B cell (primary cell): ENCODE measurements around the gene ADAMTS13. TPM values are rescaled to one million over a fixed set of nuclear protein-coding genes. Genes with fewer than 3 reads are reported as not detected.

Source experiments
- ATAC-seq: fragments of 200-7000 bp; cut with Tn5 transposase; one replicate; pipeline ENCODE4 v1.10.0; 2021; ENCODE audit warnings: low read depth, mild to moderate bottlenecking, moderate number of reproducible peaks, moderate library complexity
- CTCF ChIA-PET: fragments of 350-600 bp; sonication (Branson Sonifier 250); formaldehyde crosslinking; loops from one replicate; lab custom pipeline; 2021; ENCODE audit warnings: antibody characterized with exemption, inconsistent platforms; lab: Charles Lee
- POLR2A ChIA-PET: fragments of 350-600 bp; sonication (Branson Sonifier 250); formaldehyde crosslinking; loops from one replicate; lab custom pipeline; 2021; ENCODE audit warnings: antibody characterized with exemption; lab: Charles Lee
- DNase-seq: peaks from one replicate; pipeline ENCODE4 v3.0.0; 2013
- H2AFZ ChIP-seq: 2 replicates; pipeline ENCODE4 v1.6.1; 2012; ENCODE audit warnings: mild to moderate bottlenecking, low read depth, low read length; ENCODE audit not compliant: insufficient read depth, poor library complexity, severe bottlenecking
- H3K27ac ChIP-seq, 2 donors: 1 replicate in 1 of 2; 2 replicates in 1 of 2; pipeline ENCODE4 v1.5.1; 2012 to 2013; ENCODE audit warnings: low read length in 2 of 2, mild to moderate bottlenecking in 2 of 2, moderate library complexity in 1 of 2
- H3K27me3 ChIP-seq, 4 experiments: fragments of 200-600 bp in 1 of 4; sonication (generic) in 1 of 4; replicated peaks in 1 of 4; 1 replicate in 2 of 4; 2 replicates in 2 of 4; pipeline versions ENCODE4 v1.6.1 to v1.7.0; 2013 to 2016; ENCODE audit warnings: low read length in 3 of 4, mild to moderate bottlenecking in 2 of 4, mixed read lengths in 1 of 4, moderate library complexity in 1 of 4; ENCODE audit not compliant: insufficient read depth in 4 of 4, control insufficient read depth in 3 of 4; ENCODE audit errors: control extremely low read depth in 1 of 4
- H3K36me3 ChIP-seq, 2 experiments: replicated peaks in 1 of 2; 1 replicate in 1 of 2; 2 replicates in 1 of 2; pipeline versions ENCODE4 v1.6.1 to v1.7.1; 2013; ENCODE audit warnings: low read length in 1 of 2; ENCODE audit not compliant: insufficient read depth in 2 of 2, control insufficient read depth in 1 of 2; ENCODE audit errors: control extremely low read depth in 1 of 2, extremely low read depth in 1 of 2
- H3K4me1 ChIP-seq, 2 donors: fragments of 200-600 bp in 1 of 2; sonication (generic) in 1 of 2; 1 replicate in 1 of 2; 2 replicates in 1 of 2; pipeline versions ENCODE4 v1.5.1 to v1.6.1; 2013 to 2017; ENCODE audit warnings: low read length in 2 of 2; ENCODE audit not compliant: control insufficient read depth in 2 of 2, insufficient read depth in 2 of 2
- H3K4me2 ChIP-seq: replicated peaks from 2 replicates; pipeline ENCODE3; 2012; ENCODE audit warnings: mild to moderate bottlenecking, low read depth, low read length; ENCODE audit not compliant: poor library complexity, severe bottlenecking
- H3K4me3 ChIP-seq, 5 experiments: fragments of 200-600 bp in 1 of 5; sonication (generic) in 1 of 5; 1 replicate in 3 of 5; 2 replicates in 2 of 5; pipeline versions ENCODE4 v1.5.1 to v1.7.0; 2011 to 2016; ENCODE audit warnings: low read length in 4 of 5, mild to moderate bottlenecking in 4 of 5, low read depth in 2 of 5, control low read depth in 1 of 5, moderate library complexity in 1 of 5; ENCODE audit not compliant: insufficient read depth in 1 of 5; ENCODE audit errors: control extremely low read depth in 1 of 5, extremely low read depth in 1 of 5
- H3K79me2 ChIP-seq: fragments of 200-600 bp; sonication (generic); one replicate; pipeline ENCODE4 v1.6.0; 2016; ENCODE audit warnings: low read length; ENCODE audit not compliant: control insufficient read depth, insufficient read depth
- H3K9ac ChIP-seq: fragments of 200-600 bp; sonication (generic); 2 replicates; pipeline ENCODE4 v1.6.1; 2017; ENCODE audit warnings: mild to moderate bottlenecking, low read length, moderate library complexity
- H3K9me3 ChIP-seq, 3 donors: one replicate each; pipeline versions ENCODE4 v1.6.1 to v1.7.1; 2013; ENCODE audit warnings: low read length in 2 of 3; ENCODE audit not compliant: control insufficient read depth in 2 of 3, insufficient read depth in 1 of 3; ENCODE audit errors: control extremely low read depth in 1 of 3
- H4K20me1 ChIP-seq: 2 replicates; pipeline ENCODE4 v1.6.0; 2012; ENCODE audit warnings: mild to moderate bottlenecking, low read length; ENCODE audit not compliant: insufficient read depth, control insufficient read depth, poor library complexity, severe bottlenecking
- H3K27ac Mint-ChIP-seq: one replicate; pipeline ENCODE4 v1.8.0; 2021; ENCODE audit warnings: mixed read lengths
- H3K27me3 Mint-ChIP-seq: one replicate; pipeline ENCODE4 v1.8.0; 2021; ENCODE audit warnings: mixed read lengths
- H3K4me1 Mint-ChIP-seq: one replicate; pipeline ENCODE4 v1.8.0; 2021; ENCODE audit warnings: mixed read lengths
- H3K4me3 Mint-ChIP-seq: one replicate; pipeline ENCODE4 v1.8.0; 2021; ENCODE audit warnings: mixed read lengths
- H3K9me3 Mint-ChIP-seq: one replicate; pipeline ENCODE4 v1.8.0; 2022; ENCODE audit warnings: mixed read lengths; ENCODE audit not compliant: insufficient read depth
- CTCF ChIP-seq: fragments of 200-600 bp; IDR thresholded peaks from one replicate; pipeline ENCODE4 v1.8.0; 2022; ENCODE audit warnings: antibody characterized with exemption, mild to moderate bottlenecking
- EZH2 ChIP-seq: IDR thresholded peaks from 2 replicates; pipeline ENCODE4 v1.6.1; 2012; ENCODE audit warnings: borderline replicate concordance, low read depth, mild to moderate bottlenecking, moderate library complexity, low read length; ENCODE audit not compliant: insufficient read depth, poor library complexity, severe bottlenecking
- WGBS: methylation state at CpG from one replicate; pipeline ENCODE4 v1.1.5; 2013; ENCODE audit warnings: missing lambda C conversion rate; ENCODE audit not compliant: insufficient coverage; 5-methylcytosine and 5-hydroxymethylcytosine counted together
- intact Hi-C: fragments of 100-400 bp; cut with micrococcal nuclease; formaldehyde crosslinking; loops from one replicate; pipeline ENCODE4 v1.10.0; 2022
- polyA plus RNA-seq: library from polyadenylated mRNA; depleted of rRNA; stranded (reverse); fragments of >200 nt; gene quantifications from 2 replicates; pipeline ENCODE4 v1.2.3, GENCODE V29; 2012
- total RNA-seq, 2 donors: library from RNA; stranded (reverse); fragments of 120-200 nt in 1 of 2; gene quantifications; 1 replicate in 1 of 2; 2 replicates in 1 of 2; pipeline versions ENCODE4 v1.2.3 to v1.2.4, GENCODE V29; 2013 to 2022

Gene ADAMTS13
- total and polyA plus RNA-seq, 2 donors (not counting 1 experiment from before 2014, with no cell fraction given): 2.5 to 5.7 TPM

GRCh38 chr9:133458643-133459312, 36.6 kb downstream of the ADAMTS13 start:
- peak overlapping the region; percentile 94 for H3K4me3 Mint-ChIP-seq
- H3K9me3 ChIP-seq: no peaks in the 10 kb centered on the region
- H3K4me1 ChIP-seq: peaks cover 13 to 35% of the 10 kb centered on the region in 2 donors
- H3K4me1 Mint-ChIP-seq: peaks cover 22% of the 10 kb centered on the region
- no peaks in the 10 kb centered on the region for H3K27me3 ChIP-seq
- peak overlapping the region; percentile 80 for H2AFZ ChIP-seq
- H3K4me3 ChIP-seq: peak overlapping the region in 4 of 5 experiments; percentile 78 to 86 (median 80)
- no peaks in the 10 kb centered on the region for H3K27me3 Mint-ChIP-seq
- intact Hi-C loops: loop anchor here (1.0 kb wide), 2 partner anchors 21 to 110 kb away; partner anchors contain the start of genes MED22, RPL7A and SLC2A6
- peak overlapping the region in 1 of 2 donors; percentile 98 for H3K27ac ChIP-seq
- no peaks in the 10 kb centered on the region for H3K36me3 ChIP-seq
- H3K27ac Mint-ChIP-seq: peak overlapping the region; percentile 99
- ATAC-seq (no peak), DNase-seq (no peak)
- H3K4me2 ChIP-seq: peak overlapping the region; percentile 85
- 79% methylated on average over 14 of the region's 16 CpGs for WGBS
- ChIA-PET POLR2A (interaction anchor here (0.5 to 2.8 kb wide), 8 partner anchors 16 to 1213 kb away, joined by 3 to 28 read pairs (median 4); partner anchors contain the start of genes MED22, REXO4, RPL7A and SLC2A6), CTCF (interaction anchor here (1.0 to 2.2 kb wide), 4 partner anchors 21 to 273 kb away, joined by 4 to 6 read pairs (median 6); no protein-coding TSS in a partner anchor)
- no peaks in the 10 kb centered on the region for H3K9me3 Mint-ChIP-seq
- TF ChIP-seq CTCF: no peak
- no peak for TF ChIP-seq EZH2
- H3K9ac ChIP-seq: peak overlapping the region; percentile 98
- H3K79me2 ChIP-seq: peaks cover 13% of the 10 kb centered on the region
- H4K20me1 ChIP-seq: peaks cover 4% of the 10 kb centered on the region
